Left ventricle myocardium inferior (tissue), 1 donor: ENCODE results near the gene VAPB. TPM values are rescaled to one million over a fixed set of nuclear protein-coding genes. Genes with fewer than 3 reads are reported as not detected.

ENCODE experiments used
- DNase-seq: peaks from one replicate; pipeline ENCODE4 v3.0.0-alpha.2; 2020
- H3K27ac ChIP-seq: fragments of 200-600 bp; replicated peaks from 2 replicates; pipeline ENCODE4 v1.8.0; 2021
- H3K27me3 ChIP-seq: fragments of 200-600 bp; 2 replicates; pipeline ENCODE4 v1.8.0; 2021; ENCODE audit warnings: low read depth
- H3K36me3 ChIP-seq: fragments of 200-600 bp; 2 replicates; pipeline ENCODE4 v1.8.0; 2021
- H3K4me1 ChIP-seq: fragments of 200-600 bp; 2 replicates; pipeline ENCODE4 v1.8.0; 2021
- H3K4me3 ChIP-seq: fragments of 200-600 bp; 2 replicates; pipeline ENCODE4 v1.8.0; 2021; ENCODE audit warnings: mild to moderate bottlenecking, moderate library complexity
- H3K9me3 ChIP-seq: fragments of 200-600 bp; replicated peaks from 2 replicates; pipeline ENCODE4 v1.8.0; 2021
- intact Hi-C: fragments of 100-400 bp; cut with micrococcal nuclease; formaldehyde crosslinking; loops from one replicate; pipeline ENCODE4 v1.11.0; 2022
- total RNA-seq: library from RNA; stranded (reverse); fragmentation: NEBNext Ultra II Directional; extraction: Animal tissue kit (Norgen Biotek cat#: 25700); gene quantifications from one replicate; pipeline ENCODE4 v1.2.1, GENCODE V29; 2021
- TF ChIP-seq, protein P1 (sequence below): fragments of 200-600 bp; IDR thresholded peaks from 2 replicates; pipeline ENCODE4 v1.8.0; 2021; ENCODE audit warnings: antibody characterized with exemption, mild to moderate bottlenecking, borderline replicate concordance
- donor health status: DM: no; HTN: yes; CAD: no; lungs with severe emphysema.

VAPB gene
- total RNA-seq, 1 donor from 2014 or later: 72.6 TPM

DNA sequence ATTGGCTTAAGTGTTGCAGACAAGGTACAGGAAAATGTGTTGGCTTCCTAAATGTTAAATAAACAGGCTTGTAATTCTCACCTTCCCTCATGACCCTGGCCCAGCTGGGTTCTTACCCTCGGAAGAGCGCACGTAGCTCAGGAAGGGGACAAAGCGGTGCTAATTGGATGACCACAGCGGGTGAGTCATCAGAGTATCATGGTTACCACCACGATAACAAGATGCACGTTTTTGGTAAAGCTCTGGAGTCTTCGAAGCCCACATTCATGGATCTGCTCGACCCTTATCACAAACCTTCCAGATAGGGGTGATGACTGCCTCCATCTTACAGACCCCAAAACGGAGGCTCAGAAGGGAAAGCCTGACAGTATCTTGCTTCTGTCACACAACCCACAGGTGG lies 93.4 kb downstream of the VAPB start:
- H3K4me3 ChIP-seq: no peak overlapping the region
- no peak overlapping the region for H3K27ac ChIP-seq
- H3K4me1 ChIP-seq: no peaks in the 10 kb centered on the region
- TF ChIP-seq, protein P1, sequence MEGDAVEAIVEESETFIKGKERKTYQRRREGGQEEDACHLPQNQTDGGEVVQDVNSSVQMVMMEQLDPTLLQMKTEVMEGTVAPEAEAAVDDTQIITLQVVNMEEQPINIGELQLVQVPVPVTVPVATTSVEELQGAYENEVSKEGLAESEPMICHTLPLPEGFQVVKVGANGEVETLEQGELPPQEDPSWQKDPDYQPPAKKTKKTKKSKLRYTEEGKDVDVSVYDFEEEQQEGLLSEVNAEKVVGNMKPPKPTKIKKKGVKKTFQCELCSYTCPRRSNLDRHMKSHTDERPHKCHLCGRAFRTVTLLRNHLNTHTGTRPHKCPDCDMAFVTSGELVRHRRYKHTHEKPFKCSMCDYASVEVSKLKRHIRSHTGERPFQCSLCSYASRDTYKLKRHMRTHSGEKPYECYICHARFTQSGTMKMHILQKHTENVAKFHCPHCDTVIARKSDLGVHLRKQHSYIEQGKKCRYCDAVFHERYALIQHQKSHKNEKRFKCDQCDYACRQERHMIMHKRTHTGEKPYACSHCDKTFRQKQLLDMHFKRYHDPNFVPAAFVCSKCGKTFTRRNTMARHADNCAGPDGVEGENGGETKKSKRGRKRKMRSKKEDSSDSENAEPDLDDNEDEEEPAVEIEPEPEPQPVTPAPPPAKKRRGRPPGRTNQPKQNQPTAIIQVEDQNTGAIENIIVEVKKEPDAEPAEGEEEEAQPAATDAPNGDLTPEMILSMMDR: no peak
- no peaks in the 10 kb centered on the region for H3K27me3 ChIP-seq
- no peaks in the 10 kb centered on the region for H3K36me3 ChIP-seq
- DNase-seq: no peak
- intact Hi-C loops: no loop called here
- H3K9me3 ChIP-seq: peaks cover 45% of the 10 kb centered on the region

DNA sequence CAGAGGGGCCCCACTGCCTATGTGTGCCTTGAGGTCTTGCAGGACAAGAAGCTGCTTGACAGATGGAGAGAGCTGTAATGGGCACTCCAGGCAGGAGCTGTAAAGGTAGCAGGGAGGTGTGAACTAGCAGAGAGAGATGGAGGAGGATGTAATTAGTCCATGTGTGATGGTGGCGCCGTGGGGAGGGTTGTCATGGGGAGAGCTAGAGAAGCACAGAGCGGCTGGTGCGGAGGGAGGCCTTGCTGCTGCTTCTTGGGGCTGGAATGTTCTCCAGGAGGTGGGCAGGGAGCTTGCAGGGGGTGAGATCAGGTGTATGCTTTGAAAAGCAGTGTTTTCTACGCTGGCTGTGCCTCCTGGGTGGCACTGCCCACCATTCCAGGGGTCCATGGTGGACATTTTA lies 94.0 kb downstream of the VAPB start:
- no peak for DNase-seq
- Histone ChIP-seq H3K4me1 (no peaks in the 10 kb centered on the region), H3K4me3 (no peak overlapping the region), H3K9me3 (peaks cover 43% of the 10 kb centered on the region), H3K27me3 (no peaks in the 10 kb centered on the region), H3K27ac (no peak overlapping the region), H3K36me3 (no peaks in the 10 kb centered on the region)
- TF ChIP-seq, protein P1: no peak
- intact Hi-C loops: no loop called here

DNA sequence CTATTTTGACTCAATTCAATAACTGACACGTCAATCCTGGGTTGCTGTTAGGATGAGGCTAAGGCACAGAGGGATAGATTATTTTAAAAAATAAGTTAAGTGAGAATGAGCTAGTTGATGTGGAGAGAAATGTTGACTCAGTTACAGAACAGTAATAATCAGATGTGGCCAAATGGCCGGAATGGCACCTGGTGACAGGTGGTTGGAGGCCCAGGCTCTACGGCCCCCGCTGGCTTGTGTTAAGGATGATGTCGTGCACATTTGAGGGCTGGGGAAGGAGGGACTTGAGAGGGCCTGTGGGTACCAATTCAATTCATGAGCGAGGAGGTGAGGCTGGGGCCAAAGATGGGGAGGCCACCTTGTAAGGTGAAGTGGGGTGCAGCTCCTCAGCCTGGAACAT lies 94.4 kb downstream of the VAPB start:
- H3K27ac ChIP-seq: no peak overlapping the region
- no peaks in the 10 kb centered on the region for H3K27me3 ChIP-seq
- intact Hi-C loops: no loop called here
- H3K9me3 ChIP-seq: peaks cover 40% of the 10 kb centered on the region
- TF ChIP-seq, protein P1: no peak
- H3K36me3 ChIP-seq: no peaks in the 10 kb centered on the region
- DNase-seq: no peak
- H3K4me3 ChIP-seq: no peak overlapping the region
- H3K4me1 ChIP-seq: no peaks in the 10 kb centered on the region

DNA sequence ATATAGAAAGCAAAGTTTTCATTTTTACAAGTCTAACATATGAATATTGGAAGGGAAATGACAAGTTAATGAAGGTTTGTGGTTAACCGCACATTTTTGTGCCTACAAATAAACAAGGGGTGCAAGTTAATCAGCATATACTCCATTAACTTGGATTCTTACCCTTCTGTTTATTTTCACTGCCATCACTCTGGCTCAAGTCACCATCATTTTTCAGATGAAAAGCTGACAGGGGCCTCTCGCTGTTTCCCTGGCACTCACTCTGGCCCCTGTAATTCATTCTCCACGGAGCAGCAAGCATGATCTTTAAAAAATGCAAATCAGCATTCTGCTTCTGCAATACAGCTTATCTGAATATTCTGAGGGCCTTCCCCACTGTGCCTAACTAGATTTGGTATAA lies 96.4 kb downstream of the VAPB start:
- TF ChIP-seq, protein P1: no peak
- DNase-seq: no peak
- Histone ChIP-seq H3K27me3 (no peaks in the 10 kb centered on the region), H3K9me3 (peaks cover 50% of the 10 kb centered on the region), H3K4me3 (no peak overlapping the region), H3K27ac (no peak overlapping the region), H3K4me1 (no peaks in the 10 kb centered on the region), H3K36me3 (no peaks in the 10 kb centered on the region)
- intact Hi-C loops: no loop called here

DNA sequence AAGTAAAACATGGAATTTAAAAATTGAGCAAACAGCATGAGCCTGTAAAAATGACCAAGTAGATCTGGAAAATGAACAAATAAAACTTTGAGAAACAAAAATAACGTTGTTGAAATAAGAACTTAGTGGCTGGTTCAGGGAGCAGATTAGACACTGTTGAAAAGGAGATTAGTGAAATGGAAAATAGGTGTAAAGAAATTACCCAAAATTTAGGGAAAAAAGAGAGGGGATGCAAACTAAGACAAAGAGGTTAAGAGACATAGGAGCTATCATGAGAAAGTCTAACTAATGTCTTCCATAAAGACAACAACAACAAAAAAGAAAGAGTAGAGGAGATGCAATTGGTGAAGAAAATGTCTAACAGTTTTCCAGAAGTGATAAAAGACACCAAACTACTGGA lies 97.2 kb downstream of the VAPB start:
- Histone ChIP-seq H3K9me3 (peaks cover 54% of the 10 kb centered on the region), H3K36me3 (no peaks in the 10 kb centered on the region), H3K4me3 (no peak overlapping the region), H3K27me3 (no peaks in the 10 kb centered on the region), H3K4me1 (no peaks in the 10 kb centered on the region), H3K27ac (no peak overlapping the region)
- TF ChIP-seq, protein P1: no peak
- DNase-seq: no peak
- intact Hi-C loops: no loop called here
